ENCODE results near the gene ARFGAP1. TPM values are rescaled to one million over a fixed set of nuclear protein-coding genes. Genes with fewer than 3 reads are reported as not detected.
"Not testable (repeated sequence)": the region's sequence is repeated elsewhere in the genome, so short reads cannot be mapped to it uniquely, and the experiment has no call there.

ARFGAP1 gene
- total RNA-seq, 2 donors from 2014 or later = 77.2 to 108 TPM

DNA sequence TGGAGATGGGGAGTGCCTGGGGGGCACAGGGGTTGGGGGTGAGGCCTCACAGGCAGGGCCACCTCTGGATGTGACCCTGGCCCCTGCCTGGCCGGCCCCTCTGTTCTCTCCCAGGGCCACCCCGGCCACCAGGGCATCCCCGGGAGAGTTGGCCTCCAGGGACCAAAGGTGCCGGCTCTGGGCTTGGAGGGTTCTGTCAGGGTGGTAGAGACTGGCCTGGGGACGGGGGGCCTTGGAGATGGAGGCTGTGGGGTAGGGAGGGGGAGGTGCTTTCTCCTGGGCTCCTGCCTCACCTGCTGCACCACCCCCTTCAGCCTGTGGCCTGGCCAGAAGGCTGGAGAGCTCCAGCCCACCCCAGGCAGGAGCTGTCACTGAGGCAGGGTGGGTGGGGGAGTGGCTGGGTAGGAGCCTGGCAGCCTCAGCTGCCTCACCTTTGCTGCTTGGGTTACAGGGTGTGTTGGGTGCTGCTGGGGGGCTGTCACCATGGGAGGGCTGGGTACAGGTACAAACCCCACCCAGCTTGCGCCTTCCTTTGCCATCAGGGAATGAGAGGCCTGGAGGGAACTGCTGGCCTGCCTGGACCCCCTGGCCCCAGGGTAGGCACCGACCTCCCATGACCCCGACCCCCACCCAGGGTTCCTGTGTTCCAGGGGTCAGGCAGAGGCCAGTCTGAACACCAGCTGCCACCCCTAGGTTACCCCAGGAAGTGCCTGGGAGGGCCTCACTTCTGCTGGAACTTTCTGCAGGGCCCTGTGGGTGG lies 53.1 kb downstream of the ARFGAP1 start:
- ATAC-seq (no peak), DNase-seq (ENCODE audit: low spot score in 2 of 2) (no peak)
- no peaks in the 10 kb centered on the region for H3K9me3 Mint-ChIP-seq
- H3K36me3 Mint-ChIP-seq = no peaks in the 10 kb centered on the region
- H3K27ac Mint-ChIP-seq = no peak overlapping the region

DNA sequence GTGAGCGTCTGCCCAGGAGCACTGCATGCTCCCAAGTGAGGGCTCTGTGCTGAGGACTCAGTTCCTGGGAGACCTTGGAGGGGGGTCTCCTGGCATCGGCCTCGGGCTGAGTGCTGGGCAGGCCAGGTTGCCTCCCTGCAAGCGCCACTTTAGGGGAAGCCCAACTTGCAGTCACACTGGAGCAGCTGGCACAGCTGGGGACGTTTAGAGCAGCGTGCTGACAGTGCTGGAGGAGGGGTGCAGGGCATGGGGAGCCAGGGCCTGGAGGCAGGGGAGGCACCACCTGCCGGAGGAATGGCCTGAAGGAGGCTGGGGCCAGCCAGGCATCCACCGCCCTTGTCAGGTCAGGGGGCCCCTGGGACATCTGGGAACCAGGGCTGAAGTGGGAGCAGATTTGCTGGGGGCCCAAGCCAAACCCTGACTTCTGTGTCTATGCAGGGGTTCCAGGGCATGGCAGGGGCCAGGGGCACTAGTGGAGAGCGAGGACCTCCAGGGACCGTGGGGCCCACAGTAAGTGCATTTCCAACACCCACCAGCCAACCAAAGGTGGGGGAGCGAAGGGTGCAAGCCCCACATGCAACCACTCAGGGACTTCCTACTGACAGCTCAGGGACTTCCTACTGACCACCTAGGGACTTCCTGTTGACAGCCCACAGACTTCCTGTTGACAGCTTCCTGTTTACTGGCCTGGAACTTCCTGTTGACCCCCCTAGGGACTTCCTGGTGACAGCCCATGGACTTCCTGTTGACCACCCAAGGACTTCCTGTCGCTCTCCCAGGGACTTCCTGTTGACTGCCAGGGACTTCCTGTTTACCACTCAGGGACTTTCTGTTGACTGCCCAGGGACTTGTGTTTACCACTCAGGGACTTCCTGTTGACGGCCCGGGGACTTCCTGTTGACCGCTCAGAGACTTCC lies 54.0 kb downstream of the ARFGAP1 start:
- H3K36me3 Mint-ChIP-seq = peaks cover 3% of the 10 kb centered on the region in 2 donors
- no peak for ATAC-seq
- peaks cover 2% of the 10 kb centered on the region in 2 donors for H3K9me3 Mint-ChIP-seq
- peak overlapping the region in 1 of 2 donors; percentile 14 for H3K27ac Mint-ChIP-seq
- no peak for DNase-seq (ENCODE audit: low spot score in 2 of 2)

DNA sequence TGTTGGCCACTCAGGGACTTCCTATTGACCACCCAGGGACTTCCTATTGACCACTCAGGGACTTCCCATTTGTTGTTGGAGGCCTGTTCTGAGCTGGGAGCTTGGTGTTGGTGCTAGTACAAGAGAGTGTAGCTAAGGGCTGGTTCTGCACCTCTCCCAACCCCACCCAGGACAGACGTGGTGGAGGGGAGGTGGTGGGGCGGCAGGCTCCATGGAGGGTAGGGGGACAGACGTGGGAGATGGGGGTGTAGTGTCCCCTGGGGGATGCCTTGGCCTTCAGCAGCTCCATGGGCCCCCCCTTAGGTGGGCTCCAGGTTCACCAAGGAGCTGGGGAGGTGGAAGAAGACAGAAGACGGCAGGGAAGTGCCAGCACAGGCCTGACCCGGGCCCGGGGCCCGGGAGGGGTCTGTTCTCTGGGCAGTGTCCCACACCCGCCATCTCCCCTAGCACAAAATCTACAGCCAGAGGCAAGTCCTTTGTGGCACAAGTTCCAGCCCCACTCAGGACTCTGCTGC lies 54.7 kb downstream of the ARFGAP1 start:
- ATAC-seq (peak in 1 of 2 donors; percentile 7), DNase-seq (ENCODE audit: low spot score in 2 of 2) (no peak)
- peaks cover 9 to 10% of the 10 kb centered on the region in 2 donors for H3K36me3 Mint-ChIP-seq
- peaks cover 8% of the 10 kb centered on the region in 2 donors for H3K9me3 Mint-ChIP-seq
- peak overlapping the region in 1 of 2 donors; percentile 14 for H3K27ac Mint-ChIP-seq

DNA sequence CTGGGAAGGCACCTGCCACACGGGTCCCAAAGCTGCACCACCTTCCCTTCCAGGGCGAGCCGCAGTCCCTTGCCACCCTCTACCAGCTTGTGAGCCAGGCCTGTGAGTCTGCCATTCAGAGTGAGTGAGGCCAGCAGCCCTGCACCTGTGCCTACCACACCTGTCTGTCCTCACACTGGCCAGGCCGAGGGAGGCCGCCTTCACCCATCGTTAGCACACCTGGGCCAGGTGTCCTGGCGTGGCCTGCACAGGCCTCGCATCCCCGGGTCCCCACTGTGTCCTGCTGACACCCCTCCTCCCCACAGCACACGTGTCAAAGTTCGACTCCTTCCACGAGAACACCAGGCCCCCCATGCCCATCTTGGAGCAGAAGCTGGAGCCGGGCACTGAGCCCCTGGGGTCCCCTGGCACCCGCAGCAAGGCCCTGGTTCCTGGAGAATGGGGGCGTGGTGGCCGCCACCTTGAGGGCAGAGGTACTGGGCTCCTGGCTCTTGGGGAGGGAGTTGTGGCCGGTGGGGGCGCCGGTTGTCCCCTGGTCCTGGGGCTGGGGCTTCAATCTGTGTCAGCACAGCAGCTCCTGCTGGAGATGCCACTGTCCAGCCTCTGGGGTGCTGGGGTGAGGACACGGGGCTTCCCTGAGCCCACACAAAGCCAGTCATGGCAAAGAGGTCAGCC lies 55.5 kb downstream of the ARFGAP1 start:
- no peak for ATAC-seq
- Mint-ChIP-seq H3K27ac (no peak overlapping the region), H3K36me3 (peaks cover 9 to 10% of the 10 kb centered on the region in 2 donors), H3K9me3 (peaks cover 8% of the 10 kb centered on the region in 2 donors)
- no peak for DNase-seq (ENCODE audit: low spot score in 2 of 2)

DNA sequence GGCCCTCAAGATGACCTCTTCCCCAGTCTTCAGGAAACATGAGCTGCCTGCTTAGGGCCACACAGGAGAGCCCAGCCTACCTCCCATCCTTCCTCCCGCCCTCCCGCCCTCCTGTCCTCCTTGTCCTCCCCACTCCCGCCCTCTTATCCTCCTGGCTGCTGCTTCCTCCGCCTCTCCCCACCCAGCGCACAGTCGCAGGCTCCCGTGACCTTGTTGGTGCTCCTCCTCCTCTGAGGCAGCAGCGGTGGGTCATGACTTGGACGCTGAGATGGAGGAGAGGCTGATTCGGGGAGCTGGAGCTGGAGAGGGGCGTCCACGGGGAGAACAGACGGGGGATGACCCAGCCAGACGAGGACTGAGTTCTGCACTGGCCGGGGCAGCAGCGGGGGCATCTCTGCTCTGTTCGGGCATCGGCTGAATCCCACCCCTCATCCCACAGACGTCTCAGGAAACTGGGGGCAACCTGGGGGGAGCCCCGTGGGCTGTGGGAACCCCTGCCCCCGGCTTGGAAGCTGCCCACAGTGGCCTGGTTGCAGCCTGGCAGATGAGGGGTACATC lies 56.2 kb downstream of the ARFGAP1 start:
- H3K36me3 Mint-ChIP-seq = peaks cover 9 to 10% of the 10 kb centered on the region in 2 donors
- ATAC-seq (no peak), DNase-seq (ENCODE audit: low spot score in 2 of 2) (no peak)
- H3K9me3 Mint-ChIP-seq = peaks cover 8% of the 10 kb centered on the region in 2 donors
- no peak overlapping the region for H3K27ac Mint-ChIP-seq

DNA sequence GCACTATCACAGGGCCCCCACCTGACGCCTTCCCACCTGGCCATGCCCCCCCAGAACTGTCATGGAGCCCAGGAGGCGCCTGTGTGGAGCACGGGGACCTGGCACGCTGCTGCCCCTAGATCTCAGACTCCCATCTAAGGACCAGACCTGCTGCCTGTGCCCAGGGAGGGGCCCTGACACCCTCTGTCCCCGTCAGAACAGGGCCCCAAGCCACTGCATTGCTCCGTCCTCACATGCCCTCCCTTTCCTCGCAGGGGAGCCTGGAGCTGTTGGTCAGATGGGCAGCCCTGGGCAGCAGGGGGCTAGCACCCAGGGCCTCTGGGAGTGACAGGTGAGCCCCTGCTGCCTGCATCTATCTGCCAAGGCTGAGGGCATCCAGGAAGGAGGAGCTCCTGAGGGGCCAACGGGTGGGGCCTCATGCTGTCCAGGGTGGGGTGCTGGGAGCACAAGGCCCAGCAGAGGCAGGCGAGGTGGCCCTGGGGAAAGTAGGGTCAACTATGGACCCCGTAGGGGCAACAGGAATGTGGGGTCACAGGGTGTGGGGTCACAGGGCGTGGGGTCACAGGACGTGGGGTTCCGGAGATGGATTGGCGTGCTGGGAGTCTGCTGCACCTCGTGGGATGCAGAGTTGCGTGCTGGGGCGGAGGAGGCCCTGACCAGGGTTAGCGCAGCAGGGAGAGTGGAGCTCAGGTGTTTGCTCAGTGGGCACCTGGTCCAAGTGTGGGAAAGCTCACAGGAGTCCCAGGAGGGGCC lies 56.9 kb downstream of the ARFGAP1 start:
- H3K27ac Mint-ChIP-seq = no peak overlapping the region
- H3K36me3 Mint-ChIP-seq = peaks cover 9 to 10% of the 10 kb centered on the region in 2 donors
- H3K9me3 Mint-ChIP-seq = peaks cover 8% of the 10 kb centered on the region in 2 donors
- DNase-seq (ENCODE audit: low spot score in 2 of 2) = no peak
- ATAC-seq = no peak

DNA sequence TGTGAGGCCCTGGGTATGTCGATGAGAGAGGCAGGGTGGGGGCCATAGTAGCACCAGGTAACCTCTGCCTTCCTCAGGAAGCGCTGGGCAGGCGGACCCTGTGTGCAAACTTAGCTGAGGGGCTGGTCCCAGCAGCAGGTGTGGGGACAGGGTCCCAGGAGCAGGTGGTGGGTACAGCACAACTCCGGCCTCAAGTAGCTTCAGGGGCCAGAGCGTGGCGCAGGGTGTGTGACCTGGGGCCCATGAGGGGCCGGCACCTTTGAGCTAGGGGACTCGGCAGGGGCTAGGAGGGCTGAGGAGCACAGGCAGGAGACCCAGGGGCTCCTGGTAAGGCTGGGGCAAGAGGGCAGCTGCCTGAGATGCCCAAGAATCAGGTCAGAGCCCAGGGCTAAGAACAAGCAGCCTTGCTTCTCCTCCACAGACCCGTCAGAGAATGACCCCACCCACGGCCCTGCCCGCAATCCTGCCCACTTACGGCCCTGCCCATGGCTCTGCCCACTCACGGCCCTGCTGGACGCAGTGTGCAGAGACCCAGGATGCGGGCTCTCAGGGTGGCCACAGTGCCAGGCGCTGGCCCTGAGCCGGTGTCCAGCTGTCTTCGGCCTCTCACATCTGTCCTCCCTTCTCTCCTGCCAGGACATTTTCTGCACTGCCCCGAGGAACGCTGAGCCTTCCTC lies 57.6 kb downstream of the ARFGAP1 start:
- no peak for DNase-seq (ENCODE audit: low spot score in 2 of 2)
- peaks cover 8% of the 10 kb centered on the region in 2 donors for H3K9me3 Mint-ChIP-seq
- no peak for ATAC-seq
- no peak overlapping the region for H3K27ac Mint-ChIP-seq
- H3K36me3 Mint-ChIP-seq = peaks cover 9 to 10% of the 10 kb centered on the region in 2 donors

DNA sequence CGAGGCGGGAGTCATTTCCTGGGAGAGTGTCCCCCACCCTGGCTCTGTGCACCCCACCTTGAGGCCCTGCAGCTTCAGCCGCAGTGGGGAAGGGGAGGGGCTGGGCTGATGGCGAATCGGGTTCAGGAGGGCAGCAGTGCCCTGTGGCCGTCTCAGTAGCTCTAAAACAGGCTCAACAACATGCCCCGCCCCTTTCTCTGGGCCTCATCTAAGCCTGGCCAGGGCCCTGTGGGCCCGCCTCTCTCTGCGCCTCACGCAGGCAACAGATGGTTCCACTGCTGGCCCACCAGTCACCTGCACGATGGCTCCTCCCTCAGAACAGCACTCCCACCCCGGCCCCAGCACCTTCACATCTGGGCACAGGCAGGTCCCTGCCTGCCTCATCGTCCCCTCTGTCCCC lies 58.3 kb downstream of the ARFGAP1 start:
- peaks cover 10 to 14% of the 10 kb centered on the region in 2 donors for H3K36me3 Mint-ChIP-seq
- H3K9me3 Mint-ChIP-seq = peaks cover 8 to 12% of the 10 kb centered on the region in 2 donors
- ATAC-seq (no peak), DNase-seq (ENCODE audit: low spot score in 2 of 2) (no peak)
- no peak overlapping the region for H3K27ac Mint-ChIP-seq

DNA sequence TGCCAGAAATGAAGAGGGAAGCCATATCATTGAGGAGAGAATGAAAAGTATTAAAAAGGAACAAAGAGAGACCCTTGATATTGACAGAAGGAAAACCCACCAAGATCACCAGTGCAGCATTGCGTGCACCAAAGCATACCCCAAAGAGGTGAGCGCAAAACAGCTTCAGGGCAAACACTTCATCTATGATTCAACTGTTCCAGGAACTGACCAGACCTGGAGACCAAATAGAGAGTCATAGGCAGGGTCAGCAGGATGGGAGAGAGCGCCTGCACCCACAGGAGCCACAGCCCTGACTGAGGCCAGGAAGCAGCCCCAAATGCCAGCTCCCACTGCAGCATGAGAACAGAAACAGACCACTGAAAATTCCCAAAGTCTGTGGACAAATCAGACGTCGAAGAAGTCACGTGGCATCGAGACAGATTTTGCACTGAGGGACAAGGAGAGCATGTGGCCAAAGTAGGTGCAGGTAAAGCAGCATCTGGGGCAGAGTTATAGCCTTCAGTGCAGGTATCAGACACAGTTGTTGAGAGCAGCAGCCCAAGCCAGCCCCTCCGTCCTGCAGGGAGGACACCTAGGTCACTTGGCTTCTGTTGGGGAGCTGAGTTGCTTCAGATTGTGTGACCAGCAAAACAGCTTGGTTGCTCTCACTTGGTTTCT lies 59.3 kb downstream of the ARFGAP1 start:
- ATAC-seq (no peak), DNase-seq (ENCODE audit: low spot score in 2 of 2) (no peak)
- peaks cover 10 to 14% of the 10 kb centered on the region in 2 donors for H3K36me3 Mint-ChIP-seq

DNA sequence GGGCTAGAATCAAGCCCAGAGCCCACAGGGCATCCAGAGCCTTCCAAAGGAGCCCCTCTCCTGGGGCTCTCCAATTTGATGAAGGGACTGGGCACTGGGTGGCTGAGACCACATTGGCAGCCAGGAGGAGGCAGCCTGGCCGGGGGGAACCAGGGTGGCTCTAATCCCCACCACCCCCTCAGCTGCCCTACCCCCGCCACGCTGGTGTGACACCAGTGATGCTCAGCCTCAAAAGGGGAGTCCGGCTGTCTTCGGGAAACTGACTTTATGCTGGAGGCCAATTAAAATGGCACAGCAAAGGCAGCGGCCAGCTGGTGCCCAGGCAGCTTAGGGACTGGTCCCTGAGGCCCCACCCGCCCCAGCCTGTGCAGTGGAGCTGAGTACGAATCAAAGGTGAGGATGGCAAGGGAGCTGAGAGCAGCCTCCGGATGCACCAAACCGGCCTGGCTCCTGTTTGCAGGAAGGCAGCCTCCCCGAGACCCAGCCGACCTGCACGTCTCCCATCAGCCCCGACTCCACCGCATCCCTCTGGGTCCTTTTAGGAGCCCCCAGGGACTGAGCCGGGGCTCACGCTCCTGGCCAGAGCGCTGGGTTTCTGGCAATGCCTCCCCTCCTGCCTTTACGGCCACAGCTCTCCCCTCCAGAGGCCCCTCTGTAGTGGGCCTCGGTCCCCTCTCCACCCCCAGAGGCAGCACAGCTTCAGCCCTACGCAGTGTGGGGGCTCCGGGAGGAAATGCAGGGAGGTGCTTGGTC lies 60.1 kb downstream of the ARFGAP1 start:
- DNase-seq (ENCODE audit: low spot score in 2 of 2) (no peak), ATAC-seq (no peak)
- Mint-ChIP-seq H3K9me3 (peaks cover 8 to 12% of the 10 kb centered on the region in 2 donors), H3K36me3 (peaks cover 10 to 14% of the 10 kb centered on the region in 2 donors), H3K27ac (no peak overlapping the region)

More for the DNA sequence above, 59.3 kb downstream of the ARFGAP1 start:
- Mint-ChIP-seq H3K27ac (no peak overlapping the region), H3K9me3 (peaks cover 8 to 12% of the 10 kb centered on the region in 2 donors)

DNA sequence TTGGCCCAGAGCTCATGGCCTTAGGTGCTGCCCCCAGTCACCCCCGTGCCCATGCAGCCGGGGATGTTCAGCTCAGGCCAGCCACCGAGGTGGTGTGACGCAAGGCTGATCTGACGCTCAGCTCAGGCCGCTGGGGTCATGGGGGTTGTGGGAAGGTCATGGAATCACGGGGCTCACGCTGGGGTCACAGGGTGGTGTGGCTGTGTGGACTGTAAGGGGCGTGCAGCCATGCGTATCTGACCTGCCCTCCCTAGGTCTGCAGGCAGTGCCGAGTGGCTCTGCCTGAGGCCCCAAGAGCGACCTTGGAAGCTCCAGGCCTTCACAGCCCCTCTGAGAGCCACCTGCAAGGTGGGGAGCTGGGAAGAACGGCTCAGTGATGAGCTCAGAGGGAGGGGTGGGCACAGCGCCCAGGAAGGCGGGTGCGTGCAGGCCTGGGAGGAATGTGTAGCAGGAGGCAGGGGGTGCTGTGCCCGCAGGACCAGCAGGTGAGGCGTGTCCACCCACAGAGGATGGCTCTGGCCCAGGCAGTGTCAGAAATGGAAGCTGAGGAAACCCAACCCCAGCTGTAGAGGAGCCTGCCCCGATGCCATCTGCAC lies 60.7 kb downstream of the ARFGAP1 start:
- Mint-ChIP-seq H3K27ac (no peak overlapping the region), H3K9me3 (peaks cover 8 to 12% of the 10 kb centered on the region in 2 donors), H3K36me3 (peaks cover 10 to 14% of the 10 kb centered on the region in 2 donors)
- ATAC-seq = no peak
- DNase-seq (ENCODE audit: low spot score in 2 of 2) = no peak

DNA sequence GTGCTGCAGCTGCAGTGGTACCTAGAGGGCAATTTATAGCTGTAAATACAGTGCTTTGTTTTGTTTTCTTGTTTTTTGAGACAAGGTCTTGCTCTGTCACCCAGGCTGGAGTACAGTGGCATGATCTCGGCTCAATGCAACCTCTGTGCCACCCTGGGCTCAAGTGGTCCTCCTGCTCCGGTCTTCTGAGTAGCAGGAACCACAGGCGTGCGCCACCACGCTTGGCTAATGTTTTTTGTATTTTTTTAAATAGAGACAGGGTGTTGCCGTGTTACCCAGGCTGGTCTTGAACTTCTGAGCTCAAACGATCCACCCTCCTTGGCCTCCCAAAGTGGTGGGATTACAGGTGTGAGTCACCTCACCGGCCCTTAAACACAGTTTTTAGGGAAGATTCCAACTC lies 61.7 kb downstream of the ARFGAP1 start:
- ATAC-seq (no peak), DNase-seq (ENCODE audit: low spot score in 2 of 2) (no peak)
- Mint-ChIP-seq H3K36me3 (peaks cover 10 to 14% of the 10 kb centered on the region in 2 donors), H3K9me3 (peaks cover 11 to 18% of the 10 kb centered on the region in 2 donors), H3K27ac (no peak overlapping the region)

DNA sequence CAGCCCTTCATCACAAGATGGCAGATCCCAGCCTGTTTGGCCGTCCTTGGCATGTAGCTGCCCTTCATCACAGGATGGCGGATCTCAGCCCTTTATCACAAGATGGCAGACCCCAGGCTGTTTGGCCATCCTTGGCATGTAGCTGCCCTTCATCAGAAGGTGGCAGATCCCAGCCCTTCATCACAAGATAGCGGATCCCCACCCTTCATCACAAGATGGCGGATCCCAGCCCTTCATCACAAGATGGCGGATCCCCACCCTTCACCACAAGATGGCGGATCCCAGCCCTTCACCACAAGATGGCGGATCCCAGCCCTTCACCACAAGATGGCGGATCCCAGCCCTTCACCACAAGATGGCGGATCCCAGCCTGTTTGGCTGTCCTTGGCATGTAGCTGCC lies 62.4 kb downstream of the ARFGAP1 start:
- Mint-ChIP-seq H3K9me3 (peaks cover 16 to 21% of the 10 kb centered on the region in 2 donors), H3K36me3 (peaks cover 10 to 14% of the 10 kb centered on the region in 2 donors)
- DNase-seq (ENCODE audit: low spot score in 2 of 2); ATAC-seq; H3K27ac Mint-ChIP-seq: not testable (repeated sequence)

DNA sequence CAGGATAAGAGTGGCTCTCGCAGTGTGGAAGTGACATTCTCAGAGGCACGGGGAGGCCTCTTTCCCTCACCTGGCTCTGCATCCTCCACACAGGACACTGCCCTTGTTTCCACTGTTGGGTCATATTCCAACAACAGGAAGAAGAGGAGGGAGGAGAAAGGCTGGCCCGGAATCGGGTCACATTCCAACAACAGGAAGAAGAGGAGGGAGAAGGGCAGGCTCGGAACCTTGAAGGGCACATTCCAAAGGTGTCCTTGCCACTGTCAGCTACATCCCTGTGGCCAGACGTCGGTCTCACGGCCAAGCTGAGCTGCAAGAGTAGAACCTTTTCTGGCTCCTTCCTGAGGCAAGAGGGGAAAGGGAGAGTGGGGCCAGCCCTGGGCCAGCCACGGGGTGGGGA lies 63.1 kb downstream of the ARFGAP1 start:
- no peak overlapping the region for H3K27ac Mint-ChIP-seq
- peaks cover 10 to 14% of the 10 kb centered on the region in 2 donors for H3K36me3 Mint-ChIP-seq
- peaks cover 16 to 21% of the 10 kb centered on the region in 2 donors for H3K9me3 Mint-ChIP-seq
- no peak for ATAC-seq
- DNase-seq (ENCODE audit: low spot score in 2 of 2) = no peak
